ENCODE measurements around the gene MAP3K21.

Gene MAP3K21

GRCh38 chr1:233389893-233390292, 62.4 kb downstream of the MAP3K21 start:
- DNase-seq (ENCODE audit: low spot score), result no peak

GRCh38 chr1:233390842-233391737, 63.6 kb downstream of the MAP3K21 start:
- DNase-seq (ENCODE audit: low spot score), result no peak

DNA sequence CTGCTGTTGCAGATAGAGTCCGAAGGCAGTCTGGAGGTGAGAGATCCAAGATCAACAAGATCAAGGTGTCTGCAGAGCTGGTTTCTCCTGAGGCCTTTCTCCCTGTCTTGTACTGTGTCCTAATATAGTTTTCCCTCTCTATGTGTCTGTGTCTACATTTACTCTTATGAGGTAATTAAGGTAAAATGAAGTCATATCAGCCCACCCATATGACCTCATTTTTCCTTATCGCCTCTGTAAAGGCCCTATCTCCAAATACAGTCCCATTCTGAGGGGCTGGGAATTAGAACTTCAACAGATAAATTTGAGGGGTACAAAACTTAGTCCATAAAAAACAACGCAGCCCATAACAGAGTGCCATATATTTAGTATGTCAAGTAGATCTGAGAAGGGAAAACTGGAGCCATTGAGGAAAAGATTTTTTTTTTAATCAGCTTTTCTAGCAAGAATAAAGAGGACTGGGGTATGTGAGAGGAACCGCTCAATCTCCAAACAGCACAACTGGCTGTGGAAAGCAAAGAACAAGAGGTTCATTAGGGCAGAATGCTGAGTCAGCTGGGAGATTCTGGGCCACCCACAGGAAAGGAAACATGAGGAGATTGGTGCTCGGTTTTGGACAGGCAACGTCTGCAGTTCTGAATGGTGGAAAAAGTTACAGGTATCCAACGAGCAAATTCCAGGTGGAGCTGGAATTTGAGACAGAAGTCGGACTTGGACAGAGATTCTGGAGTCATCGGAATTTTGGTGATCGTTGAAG, 65.7 kb downstream of the MAP3K21 start:
- DNase-seq (ENCODE audit: low spot score), result no peak

GRCh38 chr1:233393926-233394680, 66.6 kb downstream of the MAP3K21 start:
- DNase-seq (ENCODE audit: low spot score), result no peak

- no peak for DNase-seq (ENCODE audit: low spot score)
Measured at GRCh38 chr1:233394860-233395717, 67.6 kb downstream of the MAP3K21 start.

DNA sequence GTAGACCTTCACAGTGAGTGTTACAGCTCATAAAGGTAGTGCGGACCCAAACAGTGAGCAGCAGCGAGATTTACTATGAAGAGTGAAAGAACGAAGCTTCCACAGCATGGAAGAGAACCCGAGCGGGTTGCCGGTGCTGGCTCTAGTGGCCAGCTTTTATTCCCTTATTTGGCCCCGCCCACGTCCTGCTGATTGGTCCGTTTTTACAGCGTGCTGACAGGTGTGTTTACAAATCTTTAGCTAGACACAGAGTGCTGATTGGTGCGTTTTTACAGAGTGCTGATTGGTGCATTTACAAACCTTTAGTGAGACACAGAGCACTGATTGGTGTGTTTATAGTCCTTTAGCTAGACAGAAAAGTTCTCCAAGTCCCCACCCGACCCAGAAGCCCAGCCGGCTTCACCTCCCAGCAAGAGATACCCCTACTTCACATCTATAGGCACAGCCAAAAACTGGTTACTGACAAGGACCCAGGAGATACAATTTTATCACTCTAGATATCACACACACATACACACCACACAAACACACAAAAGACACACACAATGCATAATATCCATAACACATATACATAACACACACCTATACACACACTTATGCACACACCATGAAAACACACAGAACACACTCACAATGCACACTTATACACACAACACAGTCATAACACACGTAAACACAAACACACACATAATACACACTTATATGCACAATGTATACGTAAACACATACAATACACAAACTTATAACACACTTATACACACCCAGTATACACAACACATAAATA, 68.5 kb downstream of the MAP3K21 start:
- no peak for DNase-seq (ENCODE audit: low spot score)

DNA sequence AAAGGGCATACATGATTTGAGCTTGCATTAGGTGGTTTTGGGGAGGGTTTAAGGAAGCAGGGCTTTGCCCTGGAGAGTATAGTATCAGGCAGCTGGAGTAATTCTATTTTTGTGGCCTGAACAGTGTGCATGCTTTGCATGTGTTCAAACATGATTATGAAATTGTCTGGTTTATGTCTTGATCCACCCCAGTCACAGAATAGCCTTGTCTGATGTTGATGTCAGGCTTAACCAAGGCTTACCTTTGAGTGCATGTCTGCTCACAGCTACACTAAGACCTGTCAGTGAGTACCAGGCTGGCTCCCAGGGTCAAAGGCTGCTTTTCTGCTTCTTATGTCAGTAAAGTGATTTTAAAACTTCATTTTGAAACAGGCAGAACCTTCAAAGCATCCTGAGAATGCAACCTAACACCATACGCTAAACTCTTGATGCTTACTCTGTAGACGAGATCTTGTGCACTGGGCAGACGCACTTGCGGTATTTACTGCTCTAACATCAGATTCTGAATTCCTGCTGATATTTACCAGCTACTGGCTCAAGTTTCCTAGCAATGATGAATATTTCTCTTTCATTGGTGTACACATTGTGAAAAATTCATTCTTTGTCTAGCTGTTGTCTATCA, 78.9 kb downstream of the MAP3K21 start:
- no peak for DNase-seq (ENCODE audit: low spot score)

DNA sequence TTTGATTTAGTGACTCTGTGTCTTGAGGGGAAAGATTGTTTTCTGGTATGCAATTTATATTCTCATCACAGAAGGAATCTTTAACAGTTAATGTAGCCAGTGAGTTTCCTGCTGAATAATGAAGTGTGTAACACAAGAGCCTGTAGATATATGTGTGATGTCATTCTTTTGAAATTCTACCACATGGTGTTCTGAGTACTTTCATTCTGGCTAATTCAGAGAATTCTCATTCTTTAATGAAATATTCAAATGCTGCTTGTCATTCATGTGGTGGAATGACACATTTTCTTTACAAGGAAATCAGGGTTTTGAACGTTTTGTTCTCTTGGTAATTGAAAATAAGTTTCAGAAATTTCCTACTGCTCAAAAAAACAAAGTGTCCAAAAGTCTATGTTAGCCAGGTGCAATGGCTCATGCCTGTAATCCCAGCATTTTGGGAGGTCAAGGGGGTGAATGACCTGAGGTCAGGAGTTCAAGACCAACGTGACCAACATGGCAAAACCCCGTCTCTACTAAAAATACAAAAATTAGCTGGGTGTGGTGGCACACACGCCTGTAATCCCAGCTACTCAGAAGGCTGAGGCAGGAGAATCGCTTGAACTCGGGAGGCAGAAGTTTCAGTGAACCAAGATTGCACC, 79.6 kb downstream of the MAP3K21 start:
- no peak for DNase-seq (ENCODE audit: low spot score)

GRCh38 chr1:233409540-233409939, 82.0 kb downstream of the MAP3K21 start:
- DNase-seq (ENCODE audit: low spot score), result no peak

- DNase-seq (ENCODE audit: low spot score), result no peak
Measured at GRCh38 chr1:233410906-233411305, 83.4 kb downstream of the MAP3K21 start.

DNA sequence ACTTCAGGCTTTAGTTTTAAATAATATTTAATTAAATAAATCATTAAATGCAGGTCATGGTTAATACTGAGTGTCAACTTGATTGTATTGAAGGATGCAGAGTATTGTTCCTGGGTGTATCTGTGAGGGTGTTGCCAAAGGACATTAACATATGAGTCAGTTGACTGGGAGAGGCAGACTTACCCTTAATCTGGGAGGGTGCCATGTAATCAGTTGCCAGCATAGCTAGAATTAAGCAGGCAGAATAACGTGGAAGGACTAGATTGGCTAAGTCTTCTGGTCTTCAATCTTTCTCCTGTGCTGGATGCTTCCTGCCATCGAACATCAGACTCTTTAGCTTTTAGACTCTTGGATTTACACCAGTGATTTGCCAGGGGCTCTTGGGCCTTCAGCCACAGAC, 85.3 kb downstream of the MAP3K21 start:
- DNase-seq (ENCODE audit: low spot score), result no peak

GRCh38 chr1:233421293-233421692, 93.8 kb downstream of the MAP3K21 start:
- DNase-seq (ENCODE audit: low spot score), result no peak

DNA sequence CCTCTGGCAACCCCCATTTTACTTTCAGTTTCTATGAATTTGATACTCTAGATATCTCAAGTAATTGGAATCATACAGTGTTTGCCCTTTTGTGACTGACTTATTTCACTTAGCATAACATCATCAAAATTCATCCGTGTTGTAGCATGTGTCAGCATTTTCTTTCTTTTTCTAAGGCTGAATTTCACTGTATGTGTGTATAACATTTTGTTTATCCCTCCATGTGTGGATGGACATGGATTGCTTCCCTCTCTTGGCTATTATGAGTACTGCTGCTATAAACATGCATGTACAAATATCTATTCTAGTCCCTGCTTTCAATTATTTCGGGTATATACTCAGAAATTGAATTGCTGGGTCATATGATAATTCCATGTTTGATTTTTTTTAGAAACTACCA, 97.3 kb downstream of the MAP3K21 start:
- no peak for DNase-seq (ENCODE audit: low spot score)

- DNase-seq (ENCODE audit: low spot score), result no peak
Measured at GRCh38 chr1:233427907-233428306, 100.4 kb downstream of the MAP3K21 start.

GRCh38 chr1:233431753-233432403, 104.4 kb downstream of the MAP3K21 start:
- DNase-seq (ENCODE audit: low spot score), result no peak

DNA sequence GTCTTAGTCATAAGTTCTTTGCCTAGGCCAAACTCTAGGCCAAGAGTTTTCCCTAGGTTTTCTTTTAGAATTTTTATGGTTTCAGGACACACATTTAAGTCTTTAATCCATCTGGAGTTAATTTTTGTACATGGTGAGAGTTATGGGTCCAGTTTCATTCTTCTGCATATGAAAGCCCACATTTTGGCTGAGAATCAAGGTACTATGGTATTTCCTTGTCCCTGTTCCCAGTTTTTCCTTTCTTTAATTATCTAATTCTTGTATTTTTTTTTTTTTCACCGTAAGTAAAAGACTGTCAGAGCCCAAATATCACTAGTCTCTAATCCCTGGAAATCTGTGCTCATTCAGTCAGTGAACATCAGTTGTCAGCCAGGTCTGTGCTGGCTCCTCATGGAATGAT, 105.4 kb downstream of the MAP3K21 start:
- no peak for DNase-seq (ENCODE audit: low spot score)

DNA sequence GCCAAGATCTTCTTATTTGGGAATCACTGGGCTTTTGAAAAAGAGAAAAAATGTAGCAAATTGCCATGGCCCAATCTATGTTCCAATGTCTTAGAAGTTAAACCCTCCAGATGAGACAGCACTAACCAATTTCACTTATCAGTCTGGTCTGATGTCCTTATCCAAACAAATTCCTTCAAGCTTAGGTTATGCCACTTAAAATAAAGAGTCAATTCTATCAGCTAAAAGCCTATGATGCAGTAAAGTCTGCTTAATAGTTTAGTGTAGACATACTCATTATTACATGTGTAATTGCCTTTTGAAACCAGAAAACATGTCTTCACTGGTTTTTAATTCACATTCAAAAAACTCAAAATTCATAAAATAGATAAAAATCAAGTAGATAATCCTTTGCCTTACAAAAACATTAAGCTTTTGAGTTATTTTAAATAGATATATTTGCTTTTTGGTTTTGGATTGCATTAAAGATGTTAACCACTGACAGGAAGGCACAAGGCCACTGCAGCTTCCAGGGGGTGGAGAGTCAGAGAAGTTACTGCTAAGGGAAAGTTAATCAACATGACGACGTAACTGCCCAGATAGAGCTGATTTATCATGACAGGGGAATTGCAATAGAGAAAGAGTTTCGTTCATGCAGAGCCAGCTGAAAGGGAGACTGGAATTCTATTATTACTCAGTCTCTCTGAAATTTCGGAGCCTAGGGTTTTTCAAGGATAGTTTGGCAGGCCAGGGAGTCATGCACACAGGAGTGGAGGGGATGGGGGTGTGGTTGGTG, 106.1 kb downstream of the MAP3K21 start:
- no peak for DNase-seq (ENCODE audit: low spot score)
